K562 (cell line): ENCODE measurements around the gene FABP3. TPM values are rescaled to one million over a fixed set of nuclear protein-coding genes. Genes with fewer than 3 reads are reported as not detected.

Experiments
- EGR1 ChIP-seq: fragments of 450-650 bp; conservative IDR thresholded peaks from 2 replicates; pipeline ENCODE4 v1.6.1; 2017; ENCODE audit warnings: mild to moderate bottlenecking
- KAT8 ChIP-seq: fragments of 450-650 bp; IDR thresholded peaks from 2 replicates; pipeline ENCODE4 v1.6.1; 2016; ENCODE audit warnings: low read depth, mild to moderate bottlenecking
- POLR2G ChIP-seq: fragments of 200-400 bp; formaldehyde crosslinking; IDR thresholded peaks from 2 replicates; pipeline ENCODE4 v1.6.1; 2017; ENCODE audit warnings: low read depth, mild to moderate bottlenecking, antibody characterized with exemption, low read length, moderate library complexity
- ZMIZ1 ChIP-seq, 2 experiments: fragments of 150-350 bp in 1 of 2; IDR thresholded peaks; 2 replicates each; pipeline ENCODE4 v1.6.1; 2012 to 2016; ENCODE audit warnings: low read depth in 2 of 2, low read length in 2 of 2, mild to moderate bottlenecking in 1 of 2, moderate library complexity in 1 of 2
- polyA plus RNA-seq, 8 experiments: library from polyadenylated mRNA; depleted of rRNA in 4 of 8; stranded (reverse) in 5 of 8; unstranded in 3 of 8; fragments of >200 nt; fragmentation: Nextera tagmentation in 2 of 8; fragmentation: Illumina TruSeq in 1 of 8; extraction: Ambion mirVana in 2 of 8; extraction: Trizol in 1 of 8; gene quantifications; 2 replicates each; pipeline versions ENCODE4 v1.2.1 to v1.2.3, GENCODE V29; 2011 to 2014; ENCODE audit warnings: inconsistent platforms in 1 of 8, missing spikeins in 1 of 8
- total RNA-seq, 7 experiments: library from RNA; depleted of rRNA in 6 of 7; stranded (reverse); fragments of >200 nt in 6 of 7; fragmentation: Illumina TruSeq in 2 of 7; extraction: Trizol in 2 of 7; gene quantifications; 2 replicates each; pipeline versions ENCODE4 v1.2.1 to v1.2.3, GENCODE V29; 2011 to 2021; ENCODE audit warnings: low replicate concordance in 1 of 7
- TF ChIP-seq, protein P1 (sequence below): fragments of 450-650 bp; formaldehyde crosslinking; IDR thresholded peaks from 2 replicates; pipeline ENCODE4 v1.4.0; 2022; ENCODE audit warnings: missing genetic modification characterization
- TF ChIP-seq, protein P2 (sequence below): fragments of 250-450 bp; sonication (Bioruptor Pico); IDR thresholded peaks from 2 replicates; pipeline ENCODE4 v1.5.0; 2021

The FABP3 gene
- total and polyA plus RNA-seq, 9 of the 15 experiments (the other 6 are each of a cell fraction or from before 2014, with no cell fraction given): 0.22 TPM; not detected in 8

- TF ChIP-seq, protein P1, sequence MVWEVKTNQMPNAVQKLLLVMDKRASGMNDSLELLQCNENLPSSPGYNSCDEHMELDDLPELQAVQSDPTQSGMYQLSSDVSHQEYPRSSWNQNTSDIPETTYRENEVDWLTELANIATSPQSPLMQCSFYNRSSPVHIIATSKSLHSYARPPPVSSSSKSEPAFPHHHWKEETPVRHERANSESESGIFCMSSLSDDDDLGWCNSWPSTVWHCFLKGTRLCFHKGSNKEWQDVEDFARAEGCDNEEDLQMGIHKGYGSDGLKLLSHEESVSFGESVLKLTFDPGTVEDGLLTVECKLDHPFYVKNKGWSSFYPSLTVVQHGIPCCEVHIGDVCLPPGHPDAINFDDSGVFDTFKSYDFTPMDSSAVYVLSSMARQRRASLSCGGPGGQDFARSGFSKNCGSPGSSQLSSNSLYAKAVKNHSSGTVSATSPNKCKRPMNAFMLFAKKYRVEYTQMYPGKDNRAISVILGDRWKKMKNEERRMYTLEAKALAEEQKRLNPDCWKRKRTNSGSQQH (CRISPR knock-in tag): no peak
- TF ChIP-seq POLR2G (no peak), ZMIZ1 (IDR thresholded peaks at IDR 0.05; ENCODE audit: low read depth in 2 of 2, low read length in 2 of 2) (no peak), KAT8 (no peak), EGR1 (no peak)
- TF ChIP-seq, protein P2, sequence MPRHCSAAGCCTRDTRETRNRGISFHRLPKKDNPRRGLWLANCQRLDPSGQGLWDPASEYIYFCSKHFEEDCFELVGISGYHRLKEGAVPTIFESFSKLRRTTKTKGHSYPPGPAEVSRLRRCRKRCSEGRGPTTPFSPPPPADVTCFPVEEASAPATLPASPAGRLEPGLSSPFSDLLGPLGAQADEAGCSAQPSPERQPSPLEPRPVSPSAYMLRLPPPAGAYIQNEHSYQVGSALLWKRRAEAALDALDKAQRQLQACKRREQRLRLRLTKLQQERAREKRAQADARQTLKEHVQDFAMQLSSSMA: no peak
These were observed 20.6 kb upstream of the FABP3 start (continued) for GRCh38 chr1:31393463-31393862.
